ENCODE measurements around the gene PFN1.

DNA sequence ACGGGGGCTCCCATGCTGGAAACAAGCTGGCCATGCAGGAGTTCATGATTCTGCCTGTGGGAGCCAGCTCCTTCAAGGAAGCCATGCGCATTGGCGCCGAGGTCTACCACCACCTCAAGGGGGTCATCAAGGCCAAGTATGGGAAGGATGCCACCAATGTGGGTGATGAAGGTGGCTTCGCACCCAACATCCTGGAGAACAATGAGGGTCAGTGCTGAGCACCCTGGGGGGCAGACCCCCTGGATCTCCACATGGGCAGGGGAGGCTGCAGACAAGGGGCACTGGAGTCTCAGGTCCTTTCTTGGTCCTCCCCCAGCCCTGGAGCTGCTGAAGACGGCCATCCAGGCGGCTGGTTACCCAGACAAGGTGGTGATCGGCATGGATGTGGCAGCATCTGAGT lies 6.8 kb upstream of the PFN1 start:
- TF ChIP-seq, protein P1, sequence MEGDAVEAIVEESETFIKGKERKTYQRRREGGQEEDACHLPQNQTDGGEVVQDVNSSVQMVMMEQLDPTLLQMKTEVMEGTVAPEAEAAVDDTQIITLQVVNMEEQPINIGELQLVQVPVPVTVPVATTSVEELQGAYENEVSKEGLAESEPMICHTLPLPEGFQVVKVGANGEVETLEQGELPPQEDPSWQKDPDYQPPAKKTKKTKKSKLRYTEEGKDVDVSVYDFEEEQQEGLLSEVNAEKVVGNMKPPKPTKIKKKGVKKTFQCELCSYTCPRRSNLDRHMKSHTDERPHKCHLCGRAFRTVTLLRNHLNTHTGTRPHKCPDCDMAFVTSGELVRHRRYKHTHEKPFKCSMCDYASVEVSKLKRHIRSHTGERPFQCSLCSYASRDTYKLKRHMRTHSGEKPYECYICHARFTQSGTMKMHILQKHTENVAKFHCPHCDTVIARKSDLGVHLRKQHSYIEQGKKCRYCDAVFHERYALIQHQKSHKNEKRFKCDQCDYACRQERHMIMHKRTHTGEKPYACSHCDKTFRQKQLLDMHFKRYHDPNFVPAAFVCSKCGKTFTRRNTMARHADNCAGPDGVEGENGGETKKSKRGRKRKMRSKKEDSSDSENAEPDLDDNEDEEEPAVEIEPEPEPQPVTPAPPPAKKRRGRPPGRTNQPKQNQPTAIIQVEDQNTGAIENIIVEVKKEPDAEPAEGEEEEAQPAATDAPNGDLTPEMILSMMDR (IDR thresholded peaks at IDR 0.05; ENCODE audit: low read length), result no peak
- TF ChIP-seq EZH2phosphoT487 (IDR thresholded peaks at IDR 0.05; ENCODE audit: low read length), result no peak
- TF ChIP-seq EZH2 (optimal IDR thresholded peaks at IDR 0.05; ENCODE audit: low read depth, low read length), result no peak

All from MM.1S (cell line).